NB4 (cell line): ENCODE measurements around the gene GNA15.

Source experiments
- DNase-seq: peaks from one replicate; pipeline ENCODE4 v3.0.0; 2010; ENCODE audit warnings: low read depth
- H3K4me3 ChIP-seq: one replicate; pipeline ENCODE4 v1.5.1; 2011; ENCODE audit warnings: mild to moderate bottlenecking, low read depth, low read length, moderate library complexity
- MYC ChIP-seq: IDR thresholded peaks from 2 replicates; pipeline ENCODE4 v1.6.1; 2011; ENCODE audit warnings: low read depth, low read length
- POLR2A ChIP-seq: IDR thresholded peaks from 2 replicates; pipeline ENCODE4 v1.6.1; 2011; ENCODE audit warnings: mild to moderate bottlenecking; ENCODE audit not compliant: insufficient read length; ENCODE audit errors: extremely low read depth
- TF ChIP-seq, protein P1 (sequence below): IDR thresholded peaks from one replicate; pipeline ENCODE4 v1.5.1; 2012; ENCODE audit warnings: low read depth, low read length
- TF ChIP-seq, protein P2 (sequence below): IDR thresholded peaks from 2 replicates; pipeline ENCODE4 v1.6.1; 2011; ENCODE audit warnings: low read depth, low read length

GNA15 gene

DNA sequence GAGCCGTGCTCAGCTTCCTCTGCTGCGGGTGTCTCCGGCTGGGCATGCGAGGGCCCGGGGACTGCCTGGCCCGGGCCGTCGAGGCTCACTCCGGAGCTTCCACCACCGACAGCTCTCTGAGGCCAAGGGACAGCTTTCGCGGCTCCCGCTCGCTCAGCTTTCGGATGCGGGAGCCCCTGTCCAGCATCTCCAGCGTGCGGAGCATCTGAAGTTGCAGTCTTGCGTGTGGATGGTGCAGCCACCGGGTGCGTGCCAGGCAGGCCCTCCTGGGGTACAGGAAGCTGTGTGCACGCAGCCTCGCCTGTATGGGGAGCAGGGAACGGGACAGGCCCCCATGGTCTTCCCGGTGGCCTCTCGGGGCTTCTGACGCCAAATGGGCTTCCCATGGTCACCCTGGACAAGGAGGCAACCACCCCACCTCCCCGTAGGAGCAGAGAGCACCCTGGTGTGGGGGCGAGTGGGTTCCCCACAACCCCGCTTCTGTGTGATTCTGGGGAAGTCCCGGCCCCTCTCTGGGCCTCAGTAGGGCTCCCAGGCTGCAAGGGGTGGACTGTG lies 44.0 kb downstream of the GNA15 start:
- peak overlapping the region; percentile 81 for H3K4me3 ChIP-seq
- DNase-seq = peak; percentile 56
- TF ChIP-seq, protein P1, sequence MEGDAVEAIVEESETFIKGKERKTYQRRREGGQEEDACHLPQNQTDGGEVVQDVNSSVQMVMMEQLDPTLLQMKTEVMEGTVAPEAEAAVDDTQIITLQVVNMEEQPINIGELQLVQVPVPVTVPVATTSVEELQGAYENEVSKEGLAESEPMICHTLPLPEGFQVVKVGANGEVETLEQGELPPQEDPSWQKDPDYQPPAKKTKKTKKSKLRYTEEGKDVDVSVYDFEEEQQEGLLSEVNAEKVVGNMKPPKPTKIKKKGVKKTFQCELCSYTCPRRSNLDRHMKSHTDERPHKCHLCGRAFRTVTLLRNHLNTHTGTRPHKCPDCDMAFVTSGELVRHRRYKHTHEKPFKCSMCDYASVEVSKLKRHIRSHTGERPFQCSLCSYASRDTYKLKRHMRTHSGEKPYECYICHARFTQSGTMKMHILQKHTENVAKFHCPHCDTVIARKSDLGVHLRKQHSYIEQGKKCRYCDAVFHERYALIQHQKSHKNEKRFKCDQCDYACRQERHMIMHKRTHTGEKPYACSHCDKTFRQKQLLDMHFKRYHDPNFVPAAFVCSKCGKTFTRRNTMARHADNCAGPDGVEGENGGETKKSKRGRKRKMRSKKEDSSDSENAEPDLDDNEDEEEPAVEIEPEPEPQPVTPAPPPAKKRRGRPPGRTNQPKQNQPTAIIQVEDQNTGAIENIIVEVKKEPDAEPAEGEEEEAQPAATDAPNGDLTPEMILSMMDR = no peak
- TF ChIP-seq, protein P2, sequence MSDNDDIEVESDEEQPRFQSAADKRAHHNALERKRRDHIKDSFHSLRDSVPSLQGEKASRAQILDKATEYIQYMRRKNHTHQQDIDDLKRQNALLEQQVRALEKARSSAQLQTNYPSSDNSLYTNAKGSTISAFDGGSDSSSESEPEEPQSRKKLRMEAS = peak; percentile 25; the same call in 1 of the 2 replicates

- H3K4me3 ChIP-seq = no peak overlapping the region
- no peak for DNase-seq
- TF ChIP-seq, protein P2 = no peak
- TF ChIP-seq POLR2A (no peak), MYC (no peak)
- TF ChIP-seq, protein P1 = no peak
Observed at GRCh38 chr19:3183721-3184641, 48.1 kb downstream of the GNA15 start.

GRCh38 chr19:3184847-3185460 lies 49.1 kb downstream of the GNA15 start:
- H3K4me3 ChIP-seq = peak overlapping the region; percentile 72
- no peak for DNase-seq
- TF ChIP-seq MYC = no peak
- TF ChIP-seq, protein P1 = no peak
- TF ChIP-seq, protein P2 = no peak

DNA sequence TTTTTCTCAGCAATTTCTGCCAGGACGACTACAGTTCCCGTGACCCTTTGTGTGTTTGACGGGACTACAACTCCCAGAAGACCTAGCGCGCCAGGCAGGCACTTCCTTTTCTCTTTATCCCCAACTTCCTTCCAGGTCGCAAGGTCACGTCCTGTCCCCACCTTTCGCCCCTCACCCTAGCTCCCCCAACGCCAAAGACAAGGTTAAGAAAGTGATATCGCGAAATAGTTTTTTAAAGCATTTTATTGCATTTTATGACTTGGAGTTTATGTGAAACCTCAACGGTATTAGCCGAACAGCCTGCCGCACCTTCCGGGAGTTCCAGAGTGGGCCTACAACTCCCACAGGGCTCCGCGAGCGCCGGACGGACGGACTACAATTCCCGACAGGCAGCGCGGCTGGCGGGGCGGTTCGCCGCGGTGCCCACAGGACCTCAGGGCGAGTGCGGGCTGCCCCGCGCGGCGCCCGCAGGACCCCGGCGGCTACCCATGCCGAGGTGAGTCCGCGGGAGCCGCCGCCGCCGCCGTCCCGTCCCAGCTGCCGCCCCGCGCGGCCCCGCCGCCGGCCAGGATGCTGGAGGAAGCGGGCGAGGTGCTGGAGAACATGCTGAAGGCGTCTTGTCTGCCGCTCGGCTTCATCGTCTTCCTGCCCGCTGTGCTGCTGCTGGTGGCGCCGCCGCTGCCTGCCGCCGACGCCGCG lies 49.8 kb downstream of the GNA15 start, which contains the start of gene NCLN:
Gene NCLN (plus strand): TSS at position 470 of the 699 bp plus-strand sequence. CDS start 101 bp downstream, at position 571.
- peak; percentile 17; the same call in 1 of the 2 replicates for TF ChIP-seq MYC
- TF ChIP-seq, protein P2 = peak; percentile 38; the same call in 1 of the 2 replicates
- TF ChIP-seq, protein P1 = no peak
- peak; percentile 31 for TF ChIP-seq POLR2A
- H3K4me3 ChIP-seq = peak within 1 kb of the TSS; percentile 80
- peak; percentile 91 for DNase-seq

DNA sequence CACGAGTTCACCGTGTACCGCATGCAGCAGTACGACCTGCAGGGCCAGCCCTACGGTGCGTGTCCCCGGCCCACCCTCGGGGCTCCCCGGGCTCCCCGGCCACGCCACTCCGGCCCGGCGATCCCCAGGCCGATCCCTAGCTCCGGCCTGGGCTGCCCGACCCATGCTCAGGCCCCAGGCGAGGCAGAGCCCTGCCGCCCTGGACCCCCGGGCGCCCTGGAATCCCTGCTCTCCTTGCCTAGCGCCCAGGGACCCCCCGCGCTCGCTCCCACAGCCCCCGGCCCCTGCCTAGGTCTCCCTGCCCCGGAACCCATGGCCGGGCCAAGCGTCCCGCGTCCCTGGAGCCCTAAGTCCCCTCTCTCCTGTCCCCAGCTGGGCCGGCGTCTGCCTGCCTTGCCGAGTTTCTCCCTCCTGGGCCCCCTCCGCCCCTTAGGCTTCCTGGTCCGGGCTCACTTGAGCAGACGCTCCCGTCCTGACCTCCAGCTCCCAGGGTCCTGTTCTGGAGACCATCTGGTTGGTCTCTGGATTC lies 50.4 kb downstream of the GNA15 start:
- TF ChIP-seq, protein P1 = no peak
- TF ChIP-seq MYC = peak; percentile 5; the same call in 1 of the 2 replicates
- H3K4me3 ChIP-seq = peak overlapping the region; percentile 80
- peak; percentile 28 for DNase-seq
